ENCODE measurements around the gene GNPAT. TPM values are rescaled to one million over a fixed set of nuclear protein-coding genes. Genes with fewer than 3 reads are reported as not detected.

Gene GNPAT
- total RNA-seq, 1 donor from 2014 or later, result 20.6 TPM

DNA sequence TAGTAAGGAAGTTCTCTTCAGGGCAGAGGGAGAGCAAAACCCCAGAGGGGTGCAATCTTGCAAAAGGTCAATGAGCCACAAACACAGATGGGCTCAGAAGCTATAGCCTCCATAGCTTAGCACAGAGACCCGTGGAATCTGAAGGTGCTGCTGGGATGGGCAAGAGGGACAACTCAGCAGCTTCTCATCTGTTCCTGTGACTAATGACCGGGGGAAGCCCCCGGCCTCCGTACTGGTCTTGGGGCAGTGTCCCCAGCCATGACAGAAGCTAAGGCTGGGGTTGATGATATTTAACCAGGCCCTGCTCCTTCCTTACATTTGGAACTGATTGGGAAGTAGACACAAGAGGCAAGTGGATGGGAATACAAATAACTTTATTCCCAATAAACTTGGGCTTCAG, 77.6 kb downstream of the GNPAT start:
- ATAC-seq, result no peak

DNA sequence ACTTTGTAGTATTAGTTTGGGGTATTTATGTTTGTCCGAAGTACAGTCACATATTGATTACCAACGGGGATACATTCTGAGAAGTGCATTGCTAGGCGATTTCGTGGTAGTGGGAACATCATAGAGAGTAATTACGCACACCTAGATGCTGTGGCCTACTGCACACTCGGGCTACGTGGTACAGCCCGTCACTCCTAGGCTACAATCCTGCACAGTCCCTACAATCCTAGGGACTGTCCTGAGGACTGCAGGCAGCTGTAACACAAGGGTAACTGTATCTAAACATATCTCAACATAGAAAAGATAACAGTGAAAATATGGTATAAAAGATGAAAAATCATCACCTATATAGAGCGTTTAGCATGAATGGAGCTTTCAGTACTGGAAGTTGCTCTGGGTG, 78.1 kb downstream of the GNPAT start:
- ATAC-seq, result no peak

DNA sequence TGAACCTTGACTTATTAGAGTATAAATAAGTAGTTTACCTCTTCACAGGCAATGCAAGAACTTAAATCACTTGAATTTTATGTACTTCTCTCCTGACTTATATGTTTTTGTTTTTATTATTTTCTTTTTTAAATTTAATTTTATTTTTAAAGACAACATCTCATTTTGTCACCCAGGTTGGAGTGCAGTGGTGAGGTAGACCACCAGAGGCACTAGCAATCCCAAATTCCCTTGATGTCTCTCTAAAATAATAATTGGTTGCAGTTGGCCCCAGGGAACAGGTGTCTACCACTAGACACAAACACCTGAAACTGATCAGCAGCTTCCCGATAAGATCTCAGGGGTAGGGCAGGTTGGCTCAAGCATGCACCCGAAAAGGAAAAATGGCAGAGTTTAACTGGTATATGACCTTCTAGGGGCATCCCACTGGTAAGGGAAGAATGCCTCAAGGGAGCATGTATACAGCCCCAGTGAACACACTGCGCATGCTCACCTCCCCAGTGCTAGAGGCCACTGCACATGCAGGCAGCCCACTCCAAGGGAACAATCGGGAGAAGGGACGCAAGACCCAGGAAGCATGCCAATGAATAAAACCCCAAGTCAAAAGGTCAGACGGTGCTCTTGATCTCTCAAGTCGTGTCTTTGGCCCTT, 82.0 kb downstream of the GNPAT start:
- no peak for ATAC-seq

DNA sequence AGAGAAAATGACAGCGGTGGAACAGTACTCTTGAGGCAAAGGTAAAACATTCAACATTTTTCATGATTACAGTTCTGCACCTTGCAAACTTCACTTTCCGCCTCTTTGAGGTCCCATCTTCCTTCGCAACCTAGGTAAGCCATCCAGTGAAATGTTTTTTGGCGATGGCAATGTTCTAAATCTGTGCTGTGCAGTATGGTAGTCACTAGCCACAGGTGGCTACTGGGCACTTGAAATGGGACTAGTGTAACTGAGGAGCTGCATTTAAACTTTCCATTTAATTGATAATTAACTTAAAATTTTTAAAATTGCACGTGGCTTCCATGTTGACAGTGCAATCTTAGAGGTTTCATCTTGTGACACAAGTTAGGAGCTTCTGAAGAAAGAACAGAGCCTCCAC, 83.6 kb downstream of the GNPAT start:
- ATAC-seq, result no peak

DNA sequence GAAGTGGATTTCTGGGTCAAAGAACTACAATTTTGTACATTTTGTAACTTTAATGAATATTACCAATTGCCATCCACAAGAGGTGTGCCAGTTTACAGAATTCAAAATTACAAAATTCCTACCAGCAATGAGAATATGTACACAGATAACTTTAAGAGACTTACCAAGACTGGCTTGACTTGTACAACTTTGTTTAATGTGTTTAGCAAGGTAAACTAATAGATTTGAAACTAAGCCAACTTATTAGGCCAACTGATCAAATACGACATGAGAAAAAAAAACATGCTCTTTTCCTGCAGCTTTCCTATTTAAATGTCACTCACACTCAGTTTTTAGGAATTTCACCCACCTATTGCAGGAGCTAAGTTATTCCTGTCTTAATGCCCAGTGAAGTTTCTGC, 85.2 kb downstream of the GNPAT start:
- ATAC-seq, result no peak

Other genes with a start within 250 kb of the GNPAT start
- gene FAM89A, start 201.0 kb upstream of the GNPAT start, total RNA-seq, result 12.4 TPM
- gene TRIM67, start 79.2 kb upstream of the GNPAT start, total RNA-seq, result not detected
- 7.9 TPM for gene EXOC8, start 96.6 kb downstream of the GNPAT start, total RNA-seq
- gene SPRTN, start 97.1 kb downstream of the GNPAT start, total RNA-seq, result 7.6 TPM
- 16.7 TPM for gene EGLN1, start 181.1 kb downstream of the GNPAT start, total RNA-seq